HEK293 (cell line): ENCODE data around the gene RPL27.

Source experiments
- CTCF ChIP-seq: fragments of 450-650 bp; formaldehyde crosslinking; IDR thresholded peaks from 2 replicates; pipeline ENCODE4 v1.5.1; 2016; ENCODE audit warnings: missing biosample characterization, missing genetic modification characterization
- ZNF138 ChIP-seq: fragments of 450-650 bp; formaldehyde crosslinking; IDR thresholded peaks from 2 replicates; pipeline ENCODE4 v1.5.1; 2016; ENCODE audit warnings: missing biosample characterization, missing genetic modification characterization, borderline replicate concordance
- ZNF621 ChIP-seq: fragments of 450-650 bp; formaldehyde crosslinking; IDR thresholded peaks from 2 replicates; pipeline ENCODE4 v1.5.1; 2017; ENCODE audit warnings: missing biosample characterization, missing genetic modification characterization
- TF ChIP-seq, protein P1 (sequence below): fragments of 450-650 bp; formaldehyde crosslinking; IDR thresholded peaks from 2 replicates; pipeline ENCODE4 v1.5.1; 2016; ENCODE audit warnings: missing biosample characterization, missing genetic modification characterization
- TF ChIP-seq, protein P2 (sequence below): fragments of 450-650 bp; formaldehyde crosslinking; IDR thresholded peaks from 2 replicates; pipeline ENCODE4 v1.5.1; 2016; ENCODE audit warnings: missing biosample characterization, missing genetic modification characterization, low read depth

DNA sequence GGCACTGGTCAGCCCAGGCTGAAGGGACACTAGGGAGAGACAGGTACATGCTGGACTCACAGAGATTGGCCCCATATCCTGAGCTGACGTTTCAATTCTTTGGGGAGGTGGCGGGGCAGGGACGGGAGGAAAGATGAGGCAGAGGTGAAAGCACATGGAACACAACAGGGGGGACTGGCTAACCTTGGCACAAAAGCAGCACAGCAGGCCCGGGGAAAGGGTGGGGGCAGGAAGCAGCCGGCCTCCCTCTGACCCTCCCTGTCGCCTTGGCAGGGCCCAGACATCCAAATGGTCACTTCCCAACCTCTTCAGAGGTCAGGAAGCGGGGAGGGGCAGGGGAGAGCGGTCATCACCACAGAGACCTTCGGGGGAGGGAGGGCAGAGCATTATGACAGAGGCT is 17.4 kb downstream of the RPL27 start:
- TF ChIP-seq, protein P1, sequence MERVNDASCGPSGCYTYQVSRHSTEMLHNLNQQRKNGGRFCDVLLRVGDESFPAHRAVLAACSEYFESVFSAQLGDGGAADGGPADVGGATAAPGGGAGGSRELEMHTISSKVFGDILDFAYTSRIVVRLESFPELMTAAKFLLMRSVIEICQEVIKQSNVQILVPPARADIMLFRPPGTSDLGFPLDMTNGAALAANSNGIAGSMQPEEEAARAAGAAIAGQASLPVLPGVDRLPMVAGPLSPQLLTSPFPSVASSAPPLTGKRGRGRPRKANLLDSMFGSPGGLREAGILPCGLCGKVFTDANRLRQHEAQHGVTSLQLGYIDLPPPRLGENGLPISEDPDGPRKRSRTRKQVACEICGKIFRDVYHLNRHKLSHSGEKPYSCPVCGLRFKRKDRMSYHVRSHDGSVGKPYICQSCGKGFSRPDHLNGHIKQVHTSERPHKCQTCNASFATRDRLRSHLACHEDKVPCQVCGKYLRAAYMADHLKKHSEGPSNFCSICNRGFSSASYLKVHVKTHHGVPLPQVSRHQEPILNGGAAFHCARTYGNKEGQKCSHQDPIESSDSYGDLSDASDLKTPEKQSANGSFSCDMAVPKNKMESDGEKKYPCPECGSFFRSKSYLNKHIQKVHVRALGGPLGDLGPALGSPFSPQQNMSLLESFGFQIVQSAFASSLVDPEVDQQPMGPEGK: no peak
- TF ChIP-seq CTCF (tag by site-specific recombination): no peak
- no peak for TF ChIP-seq ZNF621
- TF ChIP-seq, protein P2, sequence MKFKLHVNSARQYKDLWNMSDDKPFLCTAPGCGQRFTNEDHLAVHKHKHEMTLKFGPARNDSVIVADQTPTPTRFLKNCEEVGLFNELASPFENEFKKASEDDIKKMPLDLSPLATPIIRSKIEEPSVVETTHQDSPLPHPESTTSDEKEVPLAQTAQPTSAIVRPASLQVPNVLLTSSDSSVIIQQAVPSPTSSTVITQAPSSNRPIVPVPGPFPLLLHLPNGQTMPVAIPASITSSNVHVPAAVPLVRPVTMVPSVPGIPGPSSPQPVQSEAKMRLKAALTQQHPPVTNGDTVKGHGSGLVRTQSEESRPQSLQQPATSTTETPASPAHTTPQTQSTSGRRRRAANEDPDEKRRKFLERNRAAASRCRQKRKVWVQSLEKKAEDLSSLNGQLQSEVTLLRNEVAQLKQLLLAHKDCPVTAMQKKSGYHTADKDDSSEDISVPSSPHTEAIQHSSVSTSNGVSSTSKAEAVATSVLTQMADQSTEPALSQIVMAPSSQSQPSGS: no peak
- TF ChIP-seq ZNF138 (tag by site-specific recombination): no peak
